NB4 (cell line): ENCODE measurements around the gene OXCT2.

Experiments used
- CTCF ChIP-seq: IDR thresholded peaks from one replicate; pipeline ENCODE4 v1.5.1; 2012; ENCODE audit warnings: low read depth, low read length
- MAX ChIP-seq: IDR thresholded peaks from 2 replicates; pipeline ENCODE4 v1.6.1; 2011; ENCODE audit warnings: low read depth, low read length
- MYC ChIP-seq: IDR thresholded peaks from 2 replicates; pipeline ENCODE4 v1.6.1; 2011; ENCODE audit warnings: low read depth, low read length
- POLR2A ChIP-seq: IDR thresholded peaks from 2 replicates; pipeline ENCODE4 v1.6.1; 2011; ENCODE audit warnings: mild to moderate bottlenecking; ENCODE audit not compliant: insufficient read length; ENCODE audit errors: extremely low read depth

GRCh38 chr1:39727932-39728317 lies 43.2 kb downstream of the OXCT2 start:
- TF ChIP-seq CTCF (no peak), MAX (no peak), POLR2A (no peak), MYC (no peak)
